ENCODE data around the gene DNAJB1. TPM values are rescaled to one million over a fixed set of nuclear protein-coding genes. Genes with fewer than 3 reads are reported as not detected.

The DNAJB1 gene
- total RNA-seq, 2 experiments from 2014 or later: 93.8 to 95.8 TPM

DNA sequence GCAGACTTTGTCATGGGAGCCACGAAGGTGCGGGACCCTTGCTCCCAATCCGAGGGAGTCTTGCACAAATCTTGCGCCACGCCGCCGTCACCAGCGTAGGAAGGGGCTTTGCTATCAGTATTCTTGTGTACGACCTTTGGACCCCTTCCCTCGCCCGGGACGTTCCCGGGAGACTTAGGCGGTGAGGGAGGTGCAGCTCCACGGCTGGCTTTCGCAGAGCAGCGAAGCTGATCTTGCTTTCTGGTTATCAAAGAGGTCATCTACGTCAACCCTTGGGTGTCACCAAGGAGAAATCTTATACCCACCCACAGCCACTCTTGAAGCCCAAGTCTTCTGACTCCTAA lies 11.8 kb upstream of the DNAJB1 start:
- ChIA-PET POLR2A (interaction anchor here (0.7 to 1.7 kb wide), 3 partner anchors 12 to 146 kb away, joined by 3 to 4 read pairs (median 4); partner anchors contain the start of gene DNAJB1), CTCF (interaction anchor here (0.5 kb wide), 1 partner anchor 9 kb away, joined by 3 read pairs; no protein-coding TSS in a partner anchor)

DNA sequence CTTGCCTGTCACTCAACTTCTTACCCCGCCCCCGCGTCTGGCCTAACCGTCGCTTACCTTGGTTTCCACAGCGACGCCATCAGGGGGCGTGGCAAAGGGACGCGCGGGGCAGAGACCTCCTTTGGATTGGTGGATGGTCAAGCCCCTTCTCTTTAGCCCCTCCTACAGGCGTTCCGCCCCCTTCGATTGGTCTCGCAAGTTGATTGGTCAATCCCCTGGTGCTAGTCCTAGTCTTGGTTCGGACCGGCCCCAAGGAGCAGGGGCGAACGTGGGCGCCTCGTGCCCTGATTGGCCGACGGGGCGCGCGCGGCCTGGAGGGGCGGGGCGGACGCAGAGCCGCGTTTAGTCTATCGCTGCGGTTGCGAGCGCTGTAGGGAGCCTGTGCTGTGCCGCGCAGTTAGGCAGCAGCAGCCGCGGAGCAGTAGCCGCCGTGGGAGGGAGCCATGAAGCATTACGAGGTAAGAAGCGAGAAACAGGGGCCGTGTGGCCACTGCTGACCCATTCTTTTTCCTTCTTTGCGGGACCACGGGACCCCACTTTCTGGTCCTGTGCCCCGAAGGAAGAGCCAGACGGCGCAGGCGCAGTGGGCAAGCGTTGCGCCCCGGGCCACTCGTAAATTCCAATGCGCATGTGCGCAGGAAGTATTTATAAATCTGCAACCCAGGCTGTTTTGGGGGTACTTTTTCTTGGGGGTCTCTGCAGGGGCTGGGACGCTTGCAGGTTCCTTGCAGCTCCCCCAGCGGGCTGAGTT lies 11.2 kb upstream of the DNAJB1 start, which contains the start of gene TECR:
Gene TECR (plus strand): TSS at position 341 of the 751 bp plus-strand sequence. CDS start 103 bp downstream, at position 444.
- POLR2A ChIA-PET: interaction anchor here (0.5 to 1.7 kb wide), 3 partner anchors 11 to 145 kb away, joined by 3 to 6 read pairs (median 4); partner anchors contain the start of gene DNAJB1
- CTCF ChIA-PET: no interaction called here

DNA sequence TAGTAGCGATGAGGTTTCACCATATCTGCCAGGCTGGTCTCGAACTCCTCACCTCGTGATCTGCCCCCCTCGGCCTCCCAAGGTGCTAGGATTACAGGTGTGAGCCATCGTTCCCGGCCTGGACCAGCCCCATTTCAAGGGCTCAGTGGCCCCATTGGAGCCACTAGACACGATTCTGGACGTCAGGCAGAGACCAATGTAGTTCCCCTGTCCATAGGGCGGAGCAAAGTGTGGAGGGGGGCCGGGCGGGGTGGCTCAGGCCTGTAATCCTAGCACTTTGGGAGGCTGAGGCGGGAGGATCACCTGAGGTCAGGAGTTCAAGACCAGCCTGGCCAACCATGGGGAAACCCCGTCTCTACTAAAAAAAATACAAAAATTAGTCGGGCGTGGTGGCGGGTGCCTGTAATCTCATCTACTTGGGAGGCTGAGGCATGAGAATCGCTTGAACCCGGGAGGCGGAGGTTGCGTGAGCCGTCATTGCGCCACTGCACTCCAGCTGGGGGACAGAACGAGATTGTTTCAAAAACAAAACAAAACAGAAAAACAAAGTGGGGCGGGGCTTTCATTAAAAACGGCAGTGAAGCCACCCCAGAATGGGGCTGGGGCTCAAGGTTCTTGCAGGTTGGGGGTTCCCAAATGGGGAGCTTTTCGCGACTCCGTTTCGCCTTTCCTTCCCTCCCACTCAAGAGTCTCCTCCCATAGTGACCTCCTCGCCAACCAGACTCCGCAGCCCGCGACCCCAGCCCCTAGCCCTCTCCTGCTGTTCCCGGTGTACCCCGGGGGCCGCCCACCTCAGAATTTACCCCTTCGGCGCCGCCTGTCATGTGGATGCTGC lies 10.4 kb upstream of the DNAJB1 start:
- CTCF ChIA-PET: no interaction called here
- POLR2A ChIA-PET: interaction anchor here (0.5 to 1.7 kb wide), 5 partner anchors 10 to 144 kb away, joined by 3 to 6 read pairs (median 3); partner anchors contain the start of gene DNAJB1

DNA sequence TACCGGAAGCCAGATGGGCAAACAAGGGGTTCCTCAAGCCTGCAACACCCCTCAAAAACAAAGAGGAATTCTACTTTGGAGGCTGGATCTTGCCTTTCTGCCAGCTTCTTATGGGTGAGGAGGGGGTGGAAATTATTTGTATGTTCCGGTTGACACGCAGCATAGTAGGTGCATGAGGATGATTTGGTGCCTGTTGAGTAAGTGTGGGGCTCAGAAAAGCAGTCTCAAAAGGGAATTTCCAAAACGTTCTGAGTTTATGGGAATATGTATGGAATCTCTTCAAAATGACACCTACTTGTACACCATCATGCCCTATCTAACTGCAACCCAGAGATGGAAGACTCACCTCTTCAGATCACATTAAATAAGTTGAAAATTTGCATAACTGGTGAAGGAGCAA lies 8.2 kb upstream of the DNAJB1 start:
- ChIA-PET CTCF (no interaction called here), POLR2A (no interaction called here)

DNA sequence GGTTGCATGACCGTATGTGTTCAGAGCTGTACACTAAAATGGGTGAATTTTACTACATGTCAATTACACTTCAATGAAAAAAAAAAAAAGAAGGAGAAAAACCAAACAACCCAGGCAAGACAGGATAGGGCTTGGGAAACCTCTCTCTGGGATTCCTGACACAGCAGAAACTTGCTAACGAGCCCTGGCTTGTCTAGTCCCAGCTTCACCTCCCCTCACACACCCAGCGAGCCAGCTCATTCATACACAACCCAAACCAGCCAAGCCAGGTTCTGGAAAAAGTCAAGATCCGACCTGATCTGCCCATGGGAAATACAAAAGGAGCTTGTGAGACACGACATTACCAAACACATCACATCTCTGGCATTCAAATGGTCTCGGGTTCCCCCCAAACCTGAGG lies 7.5 kb upstream of the DNAJB1 start:
- ChIA-PET CTCF (interaction anchor here (1.1 kb wide), 1 partner anchor 46 kb away, joined by 4 read pairs; no protein-coding TSS in a partner anchor), POLR2A (no interaction called here)

DNA sequence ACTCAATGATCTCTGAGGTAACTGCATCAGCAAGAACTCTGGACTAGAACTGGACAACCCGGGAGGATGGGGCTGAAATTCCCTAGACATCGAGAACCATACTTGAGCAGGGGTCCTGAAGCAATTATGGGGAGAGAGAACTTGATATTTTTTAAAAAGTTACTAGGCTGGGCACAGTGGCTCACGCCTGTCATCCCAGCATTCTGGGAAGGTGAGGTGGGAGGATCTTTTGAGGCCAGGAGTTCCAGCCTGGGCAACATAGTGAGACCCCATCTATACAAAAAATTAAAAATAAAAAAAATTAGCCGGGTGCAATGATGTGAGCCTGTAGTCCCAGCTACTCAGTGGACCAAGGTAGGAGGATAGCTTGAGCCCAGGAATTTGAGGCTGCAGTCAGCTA lies 2.3 kb upstream of the DNAJB1 start:
- CTCF ChIA-PET: interaction anchor here (7.1 kb wide), 1 partner anchor 14 kb away, joined by 45 read pairs; no protein-coding TSS in a partner anchor

DNA sequence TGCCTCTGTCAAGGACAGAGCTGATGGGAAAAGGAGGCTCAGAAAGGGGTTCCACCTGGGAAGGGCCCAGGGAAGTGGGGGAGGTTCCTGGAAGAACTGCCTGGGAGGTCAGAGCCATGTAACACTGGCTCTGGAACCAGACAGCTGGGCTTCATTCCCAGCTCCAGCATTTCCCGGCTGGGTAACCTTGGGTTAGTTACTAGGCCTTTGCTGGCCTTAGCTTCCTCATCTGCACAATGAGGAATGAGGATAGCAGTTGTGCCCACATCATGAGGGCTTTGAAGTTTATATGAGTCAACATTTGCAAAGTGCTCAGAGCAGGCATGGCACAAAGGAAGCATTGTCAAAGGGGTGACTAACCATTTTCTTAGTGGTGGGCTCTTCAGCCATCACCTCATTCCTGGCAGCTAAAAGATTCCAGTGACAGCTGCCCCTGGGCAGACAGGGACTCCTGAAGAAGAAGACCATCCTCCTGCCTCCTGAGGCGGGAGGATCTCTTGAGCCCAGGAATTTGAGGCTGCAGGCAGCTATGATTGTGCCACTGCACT lies 1.7 kb upstream of the DNAJB1 start:
- POLR2A ChIA-PET: interaction anchor here (0.6 kb wide), 1 partner anchor 10 kb away, joined by 3 read pairs; no protein-coding TSS in a partner anchor
- CTCF ChIA-PET: interaction anchor here (0.6 to 7.1 kb wide), 2 partner anchors 14 kb away, joined by 5 to 45 read pairs; no protein-coding TSS in a partner anchor

More for the DNA sequence above, 2.3 kb upstream of the DNAJB1 start:
- POLR2A ChIA-PET: interaction anchor here (0.6 kb wide), 1 partner anchor 10 kb away, joined by 3 read pairs; no protein-coding TSS in a partner anchor

DNA sequence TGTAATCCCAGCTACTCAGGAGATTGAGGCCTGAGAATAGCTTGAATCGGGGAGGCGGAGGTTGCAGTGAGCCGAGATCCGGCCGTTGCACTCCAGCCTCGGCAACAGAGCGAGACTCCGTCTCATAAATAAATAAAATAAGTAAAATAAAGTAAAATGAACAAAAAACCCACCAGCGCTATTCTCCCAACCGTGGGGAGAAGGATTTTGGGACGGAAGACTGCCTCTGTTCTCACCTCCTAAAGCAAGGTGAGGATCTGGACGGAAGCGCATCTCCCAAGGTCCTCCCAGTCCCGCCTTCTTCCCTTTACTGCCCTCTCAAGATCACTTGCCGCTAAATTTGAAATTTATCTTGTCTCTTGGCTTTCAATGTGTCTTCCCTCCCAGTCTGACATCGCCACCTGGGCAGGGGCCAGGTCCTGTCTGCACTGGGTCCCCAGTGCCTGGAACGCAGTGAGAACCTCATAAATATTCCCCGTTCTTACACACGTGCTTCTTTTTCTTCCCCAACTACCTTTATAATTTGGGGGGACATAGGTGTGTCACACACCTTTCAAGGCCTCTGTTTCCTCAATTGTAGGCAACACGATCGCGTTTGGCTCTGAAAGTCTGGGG lies 1.2 kb upstream of the DNAJB1 start:
- CTCF ChIA-PET: interaction anchor here (0.6 to 7.1 kb wide), 2 partner anchors 13 to 15 kb away, joined by 5 to 45 read pairs; no protein-coding TSS in a partner anchor

DNA sequence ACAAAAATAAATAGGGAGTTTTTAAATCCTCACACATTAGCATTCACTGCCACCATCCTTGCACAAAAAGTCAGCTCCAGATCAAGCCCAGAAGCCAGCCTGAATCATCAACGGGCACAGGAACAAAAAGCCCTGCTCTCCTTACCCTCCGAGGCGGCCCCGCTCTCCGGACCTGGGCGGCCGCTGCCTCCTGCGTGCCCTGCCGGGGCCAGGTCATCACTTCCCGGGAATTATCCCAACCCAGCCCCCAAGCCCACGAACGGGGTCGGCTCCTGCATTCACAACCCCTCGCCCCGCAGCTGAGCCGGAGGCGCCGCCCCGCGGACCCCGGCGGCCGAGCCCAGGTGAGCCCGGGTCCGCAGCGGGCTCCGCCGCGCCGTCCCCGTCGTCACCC lies 754 bp downstream of the DNAJB1 start:
- POLR2A ChIA-PET: interaction anchor here (0.7 to 1.9 kb wide), 5 partner anchors 11 to 680 kb away, joined by 3 to 15 read pairs (median 5); partner anchors contain the start of gene GIPC1
- CTCF ChIA-PET: interaction anchor here (0.7 to 7.1 kb wide), 3 partner anchors 11 to 68 kb away, joined by 3 to 45 read pairs (median 7); no protein-coding TSS in a partner anchor

More for the DNA sequence above, 1.2 kb upstream of the DNAJB1 start:
- POLR2A ChIA-PET: interaction anchor here (0.6 kb wide), 1 partner anchor 23 kb away, joined by 4 read pairs; no protein-coding TSS in a partner anchor

DNA sequence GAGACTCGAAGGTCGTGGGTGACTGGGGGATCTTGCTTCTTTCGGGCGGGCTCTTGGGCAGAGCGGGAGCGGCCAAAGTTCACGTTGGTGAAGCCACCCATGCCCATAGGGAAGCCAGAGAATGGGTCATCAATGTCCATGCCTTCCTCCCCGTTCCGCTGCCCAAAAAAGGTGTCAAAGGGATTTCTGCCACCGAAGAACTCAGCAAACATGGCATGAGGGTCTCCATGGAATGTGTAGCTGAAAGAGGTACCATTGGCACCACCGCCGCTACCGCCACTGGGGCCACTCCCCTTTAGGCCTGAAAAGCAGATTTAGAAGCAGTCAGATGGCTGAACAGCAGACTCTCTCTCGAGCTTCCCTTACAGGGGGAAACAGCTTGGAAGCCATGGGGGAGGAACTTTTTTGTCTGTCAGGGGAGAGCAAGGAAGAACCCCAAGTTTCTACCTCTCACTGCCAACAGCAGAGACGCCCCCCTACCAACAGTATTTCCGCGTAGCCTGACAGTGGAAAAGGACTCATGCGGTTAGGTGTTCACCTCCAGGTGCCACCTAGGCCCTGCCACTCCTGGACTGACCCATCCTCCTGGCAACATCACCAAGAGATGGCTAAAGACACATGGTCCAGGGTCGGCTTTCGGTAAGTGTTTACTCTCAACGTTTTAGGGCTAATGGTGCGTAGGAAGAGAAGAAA lies 1.3 kb downstream of the DNAJB1 start:
- POLR2A ChIA-PET: interaction anchor here (0.7 to 1.9 kb wide), 3 partner anchors 10 to 680 kb away, joined by 5 to 15 read pairs (median 5); partner anchors contain the start of gene GIPC1
- CTCF ChIA-PET: interaction anchor here (0.5 to 7.1 kb wide), 4 partner anchors 11 to 756 kb away, joined by 3 to 45 read pairs (median 6); no protein-coding TSS in a partner anchor

DNA sequence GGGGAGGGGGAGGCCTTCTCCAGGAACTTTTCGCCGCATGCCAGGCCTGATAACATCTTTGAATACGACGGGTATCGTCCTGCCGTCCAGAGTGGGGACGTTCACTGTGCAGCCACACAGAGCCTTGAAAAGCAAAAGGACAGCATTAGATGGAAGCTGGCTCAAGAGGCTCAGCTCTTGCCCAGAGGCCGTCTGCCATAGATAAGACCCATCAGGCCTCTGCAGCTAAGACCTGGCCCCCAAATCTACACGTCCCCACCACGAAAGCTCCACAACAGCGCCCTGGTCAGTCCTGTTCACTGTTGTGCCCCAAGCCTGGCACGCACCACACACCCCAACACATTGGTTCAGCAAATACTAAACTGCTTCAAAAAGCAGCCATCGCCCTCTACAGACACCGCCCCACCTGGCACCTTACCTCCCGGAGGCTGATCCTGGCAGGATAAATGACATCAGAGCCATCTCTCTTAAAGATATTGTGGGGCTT lies 2.1 kb downstream of the DNAJB1 start:
- CTCF ChIA-PET: interaction anchor here (0.5 to 7.1 kb wide), 3 partner anchors 10 to 755 kb away, joined by 5 to 45 read pairs (median 7); no protein-coding TSS in a partner anchor
- POLR2A ChIA-PET: interaction anchor here (1.9 kb wide), 1 partner anchor 19 kb away, joined by 15 read pairs; the partner anchor contains the start of gene GIPC1

DNA sequence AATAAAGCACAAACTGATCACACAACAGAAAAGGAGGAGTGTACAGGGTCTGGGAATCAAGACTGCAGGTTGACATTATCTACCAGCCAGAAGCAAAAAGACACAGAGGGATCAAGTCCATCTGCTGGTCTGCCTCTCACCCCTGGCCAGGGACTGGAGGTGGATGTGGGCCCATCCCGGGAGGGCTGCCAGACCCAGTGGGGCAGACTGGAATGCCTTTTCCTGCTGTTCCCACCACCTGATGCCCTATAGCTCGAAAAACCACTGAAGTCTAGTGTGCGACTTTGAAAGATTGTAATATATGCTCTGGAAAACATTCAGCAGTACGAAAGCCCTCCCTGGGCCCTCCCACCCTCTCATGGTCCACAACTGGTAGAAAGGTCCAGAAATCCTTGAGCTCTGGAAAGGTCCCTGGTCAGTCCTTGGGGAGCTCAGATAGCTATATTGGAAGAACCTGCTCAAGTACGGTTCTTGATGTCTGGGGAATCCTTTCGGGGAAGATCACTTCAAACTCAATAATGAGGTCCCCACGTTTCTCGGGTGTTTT lies 2.6 kb downstream of the DNAJB1 start:
- CTCF ChIA-PET: interaction anchor here (2.3 to 7.1 kb wide), 2 partner anchors 9 to 44 kb away, joined by 7 to 45 read pairs; no protein-coding TSS in a partner anchor
- POLR2A ChIA-PET: no interaction called here

DNA sequence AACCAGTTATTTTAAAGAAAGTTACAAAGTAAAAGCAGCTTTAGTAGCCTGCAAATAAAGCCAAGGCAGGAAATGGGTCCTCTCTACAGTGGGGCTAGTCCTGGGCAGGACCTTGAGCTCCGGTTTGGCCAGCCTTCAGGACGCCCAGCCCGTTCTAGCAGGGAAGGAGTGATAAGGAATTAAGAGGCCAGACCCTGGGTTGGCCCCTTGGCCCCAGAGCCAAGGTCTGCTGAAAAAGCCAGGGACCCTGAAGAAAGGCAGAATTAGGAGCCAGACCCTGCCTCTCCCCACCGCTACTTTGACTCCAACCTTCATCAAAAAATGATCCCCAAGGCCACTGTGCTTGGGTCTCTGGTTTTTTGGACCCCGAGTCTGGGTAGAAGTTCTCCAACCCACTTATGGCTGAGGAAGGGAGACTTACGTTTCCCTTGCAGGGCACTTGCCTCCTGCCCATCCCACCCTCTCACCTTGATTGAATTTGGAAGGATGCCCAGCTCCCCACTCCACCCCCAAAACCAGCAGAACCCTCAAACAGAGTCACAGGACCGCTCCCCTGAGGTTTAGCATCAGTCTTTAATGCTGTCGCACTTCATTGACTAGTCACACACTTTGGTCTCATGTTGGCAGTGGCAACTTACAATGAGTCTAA lies 3.9 kb downstream of the DNAJB1 start:
- POLR2A ChIA-PET: no interaction called here
- CTCF ChIA-PET: interaction anchor here (1.0 to 7.1 kb wide), 3 partner anchors 8 to 42 kb away, joined by 3 to 45 read pairs (median 4); no protein-coding TSS in a partner anchor

DNA sequence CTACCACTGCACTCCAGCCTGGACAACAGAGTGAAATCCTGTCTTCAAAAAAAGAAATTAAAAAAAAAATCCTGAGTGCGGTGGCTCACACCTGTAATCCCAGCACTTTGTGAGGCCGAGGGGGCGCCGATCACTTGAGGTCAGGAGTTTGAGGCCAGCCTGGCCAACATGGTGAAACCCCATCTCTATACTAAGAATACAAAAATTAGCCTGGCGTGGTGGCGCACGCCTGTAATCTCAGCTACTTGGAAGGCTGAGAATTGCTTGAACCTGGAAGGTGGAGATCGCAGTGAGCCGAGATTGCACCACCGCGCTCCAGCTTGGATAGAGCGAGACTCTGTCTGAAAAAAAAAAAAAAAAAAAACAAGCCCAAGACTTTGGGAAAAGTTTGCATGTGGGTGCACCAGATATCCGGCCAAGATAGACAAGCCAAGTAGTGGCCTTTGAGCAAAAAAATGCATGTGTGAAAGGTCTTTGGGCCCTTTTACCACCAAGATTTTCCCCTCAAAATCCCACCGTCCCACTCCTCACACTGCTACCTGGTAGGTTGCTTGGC lies 5.7 kb downstream of the DNAJB1 start:
- POLR2A ChIA-PET: interaction anchor here (0.7 kb wide), 1 partner anchor 17 kb away, joined by 6 read pairs; no protein-coding TSS in a partner anchor
- CTCF ChIA-PET: interaction anchor here (0.6 to 1.8 kb wide), 4 partner anchors 14 to 228 kb away, joined by 3 to 6 read pairs (median 4); no protein-coding TSS in a partner anchor

DNA sequence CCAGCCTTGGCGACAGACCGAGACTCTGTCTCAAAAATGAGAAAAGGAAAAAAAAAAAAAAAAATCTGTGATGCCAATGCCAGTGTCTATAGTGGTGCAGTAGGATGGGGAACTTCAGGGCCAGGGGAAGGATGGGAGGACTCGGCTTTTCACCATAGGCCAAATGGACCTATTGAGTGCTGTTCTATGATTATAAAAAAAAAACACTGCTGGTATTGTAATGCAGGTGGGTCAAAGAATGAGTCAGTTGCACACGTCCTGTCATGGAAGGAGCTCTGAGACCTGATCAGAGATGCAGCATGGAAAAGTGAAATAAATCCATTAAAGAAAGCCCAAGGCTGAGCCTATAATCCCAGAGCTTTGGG lies 7.0 kb downstream of the DNAJB1 start:
- CTCF ChIA-PET: interaction anchor here (1.8 kb wide), 1 partner anchor 13 kb away, joined by 6 read pairs; no protein-coding TSS in a partner anchor
- POLR2A ChIA-PET: no interaction called here

Measured in activated CD8-positive, alpha-beta memory T cell treated with anti-CD3 and anti-CD28 coated beads for 36 hours (primary cell).